ENCODE measurements around the gene TNNI2.

Gene TNNI2

DNA sequence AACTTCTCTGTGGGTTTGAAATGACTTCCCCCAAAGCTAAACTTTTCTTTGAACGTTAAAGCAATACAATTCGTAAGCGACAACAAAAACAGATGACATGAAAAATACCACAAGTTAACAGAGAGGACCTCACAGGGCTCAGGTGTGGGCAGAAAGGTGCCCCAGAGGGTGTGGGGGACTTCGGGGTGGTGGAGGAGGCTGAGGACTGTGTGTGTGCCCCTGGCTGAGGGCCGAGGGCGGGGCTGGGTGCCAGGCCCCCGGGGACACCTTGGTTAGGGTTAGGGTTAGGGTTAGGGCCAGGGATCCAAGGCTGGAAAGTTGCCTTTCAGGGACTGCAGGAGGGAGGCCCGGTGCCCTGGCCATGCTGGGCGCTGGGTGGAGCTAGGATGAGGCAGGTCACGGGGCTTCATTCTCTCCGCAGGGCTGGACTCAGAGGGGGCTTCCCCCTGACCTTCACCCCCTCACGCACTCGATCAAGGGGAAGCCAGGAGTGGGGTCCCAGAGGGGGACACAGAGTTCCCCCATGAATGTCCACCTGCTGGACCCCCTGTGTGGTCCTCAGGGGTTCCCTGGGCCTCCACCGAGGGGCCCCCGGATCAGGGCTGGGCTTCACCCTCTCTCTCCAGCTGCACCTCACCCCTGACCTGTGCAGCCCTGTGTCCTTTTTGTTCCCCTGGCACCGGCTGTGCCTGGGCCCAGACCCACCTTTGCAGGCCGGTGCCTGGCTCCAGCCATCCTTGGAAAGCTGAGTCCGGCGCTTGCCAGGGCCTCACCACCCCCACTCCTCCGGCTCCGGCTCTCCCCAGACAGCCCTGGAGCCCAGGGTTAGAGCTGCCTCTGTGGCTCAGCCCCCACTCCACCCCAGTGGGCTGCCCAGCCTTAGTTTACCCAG lies 7.0 kb downstream of the TNNI2 start:
- Histone ChIP-seq H3K36me3 (ENCODE audit: insufficient read depth, insufficient read length, low read length) (no peaks in the 10 kb centered on the region), H3K27me3 (ENCODE audit: insufficient read depth, insufficient read length) (no peaks in the 10 kb centered on the region), H3K4me1 (ENCODE audit: insufficient read depth, insufficient read length) (peaks cover 6% of the 10 kb centered on the region), H3K9ac (ENCODE audit: insufficient read length, low read depth) (no peak overlapping the region), H3K4me3 (ENCODE audit: insufficient read length, low read depth) (no peak overlapping the region), H3K9me3 (ENCODE audit: insufficient read depth, low read length) (no peaks in the 10 kb centered on the region)
- no peak for TF ChIP-seq ZNF274 (IDR thresholded peaks at IDR 0.05; ENCODE audit: low read depth, low read length)
- no peak for TF ChIP-seq YY1 (IDR thresholded peaks at IDR 0.05; ENCODE audit: insufficient read depth, insufficient read length)
- TF ChIP-seq SUZ12 (IDR thresholded peaks at IDR 0.05; ENCODE audit: extremely low read depth, insufficient read depth, insufficient read length), result no peak
- DNase-seq (ENCODE audit: low read depth, low spot score), result no peak

DNA sequence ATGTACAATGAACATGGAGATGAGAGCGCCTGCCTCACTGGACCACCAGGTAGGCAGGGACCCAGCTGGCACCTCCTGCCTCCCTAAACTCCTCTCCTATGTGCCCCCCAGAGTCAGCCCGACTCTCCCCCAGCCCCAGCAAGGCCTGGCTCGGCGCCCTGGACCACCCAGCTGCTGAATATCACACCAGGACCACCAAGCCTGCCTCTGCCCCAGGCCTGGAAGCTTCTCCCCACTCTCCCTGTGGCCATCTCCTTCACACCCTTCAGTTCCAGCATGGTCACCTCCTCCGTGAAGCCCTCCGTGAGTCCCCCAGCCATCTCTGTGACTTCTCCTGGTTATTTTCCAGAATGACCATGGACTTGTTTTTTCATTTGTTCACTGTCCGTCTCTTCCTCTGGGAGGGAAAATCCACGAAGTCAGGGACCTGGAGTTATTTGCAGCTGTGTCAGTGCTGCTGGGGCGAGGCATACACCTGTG lies 7.7 kb downstream of the TNNI2 start:
- no peaks in the 10 kb centered on the region for H3K27me3 ChIP-seq (ENCODE audit: insufficient read depth, insufficient read length)
- no peak for TF ChIP-seq ZNF274 (IDR thresholded peaks at IDR 0.05; ENCODE audit: low read depth, low read length)
- TF ChIP-seq YY1 (IDR thresholded peaks at IDR 0.05; ENCODE audit: insufficient read depth, insufficient read length), result no peak
- no peak for TF ChIP-seq SUZ12 (IDR thresholded peaks at IDR 0.05; ENCODE audit: extremely low read depth, insufficient read depth, insufficient read length)

GRCh38 chr11:1847006-1847735 lies 8.4 kb downstream of the TNNI2 start:
- peaks cover 8% of the 10 kb centered on the region for H3K4me1 ChIP-seq (ENCODE audit: insufficient read depth, insufficient read length)
- no peak for TF ChIP-seq YY1 (IDR thresholded peaks at IDR 0.05; ENCODE audit: insufficient read depth, insufficient read length)
- TF ChIP-seq SUZ12 (IDR thresholded peaks at IDR 0.05; ENCODE audit: extremely low read depth, insufficient read depth, insufficient read length), result no peak
- no peak for TF ChIP-seq ZNF274 (IDR thresholded peaks at IDR 0.05; ENCODE audit: low read depth, low read length)

More for the DNA sequence above, 7.7 kb downstream of the TNNI2 start:
- Histone ChIP-seq H3K9me3 (ENCODE audit: insufficient read depth, low read length) (no peaks in the 10 kb centered on the region), H3K4me1 (ENCODE audit: insufficient read depth, insufficient read length) (peaks cover 8% of the 10 kb centered on the region), H3K36me3 (ENCODE audit: insufficient read depth, insufficient read length, low read length) (no peaks in the 10 kb centered on the region), H3K9ac (ENCODE audit: insufficient read length, low read depth) (no peak overlapping the region), H3K4me3 (ENCODE audit: insufficient read length, low read depth) (no peak overlapping the region)
- no peak for DNase-seq (ENCODE audit: low read depth, low spot score)

GRCh38 chr11:1847926-1848639 lies 9.3 kb downstream of the TNNI2 start:
- Histone ChIP-seq H3K4me1 (ENCODE audit: insufficient read depth, insufficient read length) (peaks cover 9% of the 10 kb centered on the region), H3K9me3 (ENCODE audit: insufficient read depth, low read length) (no peaks in the 10 kb centered on the region), H3K27me3 (ENCODE audit: insufficient read depth, insufficient read length) (no peaks in the 10 kb centered on the region), H3K9ac (ENCODE audit: insufficient read length, low read depth) (no peak overlapping the region), H3K4me3 (ENCODE audit: insufficient read length, low read depth) (no peak overlapping the region), H3K36me3 (ENCODE audit: insufficient read depth, insufficient read length, low read length) (no peaks in the 10 kb centered on the region)
- no peak for DNase-seq (ENCODE audit: low read depth, low spot score)
- TF ChIP-seq YY1 (IDR thresholded peaks at IDR 0.05; ENCODE audit: insufficient read depth, insufficient read length) (no peak), ZNF274 (IDR thresholded peaks at IDR 0.05; ENCODE audit: low read depth, low read length) (no peak), SUZ12 (IDR thresholded peaks at IDR 0.05; ENCODE audit: extremely low read depth, insufficient read depth, insufficient read length) (no peak)

More at GRCh38 chr11:1847006-1847735, 8.4 kb downstream of the TNNI2 start:
- Histone ChIP-seq H3K9me3 (ENCODE audit: insufficient read depth, low read length) (no peaks in the 10 kb centered on the region), H3K36me3 (ENCODE audit: insufficient read depth, insufficient read length, low read length) (no peaks in the 10 kb centered on the region), H3K27me3 (ENCODE audit: insufficient read depth, insufficient read length) (no peaks in the 10 kb centered on the region), H3K4me3 (ENCODE audit: insufficient read length, low read depth) (no peak overlapping the region), H3K9ac (ENCODE audit: insufficient read length, low read depth) (no peak overlapping the region)
- no peak for DNase-seq (ENCODE audit: low read depth, low spot score)

DNA sequence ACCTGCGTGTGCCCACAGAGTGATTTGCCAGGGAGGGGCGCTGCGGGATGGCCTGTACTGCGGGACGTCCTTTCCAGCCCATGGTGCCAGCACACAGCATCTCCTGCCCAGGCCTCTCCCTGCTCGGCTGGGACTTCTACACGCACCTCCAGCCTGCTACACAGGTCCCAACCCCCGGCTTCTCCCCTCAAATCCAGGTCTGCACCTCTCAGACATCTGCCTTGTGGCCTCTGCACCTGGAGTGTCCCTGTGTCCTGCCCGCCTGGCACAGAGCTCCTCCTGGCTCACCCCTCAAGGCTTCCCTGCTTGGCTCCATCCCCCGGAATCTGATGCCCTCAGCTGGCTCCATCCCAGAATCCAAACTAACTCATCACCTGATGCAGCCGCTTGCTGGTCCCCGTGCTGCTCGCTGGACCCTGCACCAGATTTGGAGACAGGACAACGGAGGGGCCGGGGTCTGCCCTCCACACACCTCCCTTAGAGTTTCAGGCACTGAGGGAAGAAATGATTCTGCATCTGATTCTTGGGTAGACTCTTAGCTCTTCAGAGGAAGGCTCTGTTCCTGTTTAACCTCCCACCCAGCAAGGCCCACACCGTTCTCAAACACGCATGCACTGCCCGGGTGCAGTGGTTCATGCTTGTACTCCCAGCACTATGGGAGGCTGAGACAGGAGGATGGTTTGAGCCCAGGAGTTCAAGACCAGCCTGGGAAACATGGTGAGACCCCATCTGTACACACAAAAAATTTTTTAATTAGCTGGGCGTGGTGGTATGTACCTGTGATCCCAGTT lies 10.1 kb downstream of the TNNI2 start:
- Histone ChIP-seq H3K9me3 (ENCODE audit: insufficient read depth, low read length) (no peaks in the 10 kb centered on the region), H3K27me3 (ENCODE audit: insufficient read depth, insufficient read length) (no peaks in the 10 kb centered on the region), H3K4me3 (ENCODE audit: insufficient read length, low read depth) (no peak overlapping the region), H3K9ac (ENCODE audit: insufficient read length, low read depth) (no peak overlapping the region), H3K36me3 (ENCODE audit: insufficient read depth, insufficient read length, low read length) (no peaks in the 10 kb centered on the region), H3K4me1 (ENCODE audit: insufficient read depth, insufficient read length) (peaks cover 9% of the 10 kb centered on the region)
- DNase-seq (ENCODE audit: low read depth, low spot score), result no peak
- TF ChIP-seq SUZ12 (IDR thresholded peaks at IDR 0.05; ENCODE audit: extremely low read depth, insufficient read depth, insufficient read length), result no peak
- no peak for TF ChIP-seq YY1 (IDR thresholded peaks at IDR 0.05; ENCODE audit: insufficient read depth, insufficient read length)
- TF ChIP-seq ZNF274 (IDR thresholded peaks at IDR 0.05; ENCODE audit: low read depth, low read length), result no peak

DNA sequence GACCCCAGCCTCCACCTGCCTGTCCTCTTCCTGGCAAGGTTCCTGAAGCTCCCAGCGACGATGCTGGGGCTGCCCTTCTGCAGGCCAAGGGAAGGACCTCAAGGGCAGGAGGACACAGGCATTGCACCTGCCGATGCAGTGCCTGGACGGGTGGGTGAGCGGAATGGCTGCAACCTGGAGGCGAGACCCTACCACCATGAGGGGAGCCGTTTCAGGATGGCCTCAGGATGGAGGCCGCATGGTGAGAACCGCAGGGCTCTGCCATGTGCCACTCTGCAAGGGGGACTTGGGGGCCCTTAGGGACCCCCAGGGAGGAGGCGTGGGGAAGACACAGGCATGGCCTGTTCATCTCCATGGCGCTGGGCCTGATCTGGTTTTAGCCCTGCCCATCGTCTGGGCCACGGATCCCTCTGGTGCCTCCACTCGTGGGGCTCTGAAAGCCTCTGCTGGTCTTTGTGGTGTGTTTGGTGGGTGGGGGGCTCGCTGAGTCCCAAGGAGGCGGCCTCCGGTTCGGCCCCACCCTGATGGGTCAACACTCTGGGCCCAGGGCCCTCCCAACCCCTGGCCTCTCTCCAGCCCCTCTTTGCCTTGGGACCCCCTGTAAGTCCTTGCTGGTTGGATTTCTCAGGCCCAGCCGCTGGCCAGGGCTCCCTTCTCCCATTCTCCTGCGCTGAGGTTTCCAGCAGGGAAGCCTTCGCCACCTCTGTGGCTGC lies 12.8 kb downstream of the TNNI2 start:
- no peak overlapping the region for H3K4me3 ChIP-seq (ENCODE audit: insufficient read length, low read depth)
- no peaks in the 10 kb centered on the region for H3K9me3 ChIP-seq (ENCODE audit: insufficient read depth, low read length)
- TF ChIP-seq SUZ12 (IDR thresholded peaks at IDR 0.05; ENCODE audit: extremely low read depth, insufficient read depth, insufficient read length), result no peak
- no peaks in the 10 kb centered on the region for H3K36me3 ChIP-seq (ENCODE audit: insufficient read depth, insufficient read length, low read length)
- H3K27me3 ChIP-seq (ENCODE audit: insufficient read depth, insufficient read length), result no peaks in the 10 kb centered on the region
- no peak overlapping the region for H3K9ac ChIP-seq (ENCODE audit: insufficient read length, low read depth)
- peaks cover 17% of the 10 kb centered on the region for H3K4me1 ChIP-seq (ENCODE audit: insufficient read depth, insufficient read length)
- DNase-seq (ENCODE audit: low read depth, low spot score), result no peak
